ENCODE data around the gene MSL3.

DNA sequence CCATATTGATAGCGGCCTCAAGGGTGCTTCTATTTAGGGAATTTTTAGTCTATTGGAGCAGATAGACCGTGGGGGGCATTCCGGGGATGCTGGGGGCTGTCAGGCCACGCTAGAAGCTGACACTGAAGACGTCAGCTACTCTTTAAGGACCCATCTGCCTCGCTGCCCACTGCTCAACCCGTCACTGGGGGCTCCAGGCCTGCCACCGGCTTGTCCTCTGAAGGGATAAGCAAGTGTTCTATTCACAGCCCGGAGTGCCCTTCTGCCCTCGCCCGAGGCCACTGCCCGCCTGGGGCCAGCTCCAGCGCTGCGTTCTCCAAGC, 679 bp upstream of the MSL3 start:
- TF ChIP-seq CTCF (IDR thresholded peaks at IDR 0.05) (no peak), POLR2A (IDR thresholded peaks at IDR 0.05) (no peak)

Data from adrenal gland (tissue), 5 donors.